HEK293 (cell line): Measurements from ENCODE around the gene PPP6R3.

ENCODE experiments used
- CTCF ChIA-PET: fragments of 350-600 bp; formaldehyde crosslinking; extraction: SDS; loops from one replicate; lab custom pipeline; 2021; ENCODE audit warnings: antibody characterized with exemption; lab: Yijun Ruan, JAX
- POLR2A ChIA-PET: fragments of 300-600 bp; formaldehyde crosslinking; extraction: SDS; loops from one replicate; lab custom pipeline; 2020; ENCODE audit warnings: antibody characterized with exemption, inconsistent platforms; lab: Yijun Ruan, JAX
- H3K27ac ChIP-seq: fragments of 200-500 bp; sonication (Bioruptor generic); 2 replicates; pipeline ENCODE4 v1.5.1; 2014; ENCODE audit warnings: low read depth, low read length, control low read depth, inconsistent platforms; ENCODE audit errors: extremely low read depth
- H3K36me3 ChIP-seq, 2 experiments: fragments of 200-500 bp in 1 of 2; sonication (Bioruptor generic) in 1 of 2; 1 replicate in 1 of 2; 2 replicates in 1 of 2; pipeline ENCODE4 v1.5.1; 2014 to 2017; ENCODE audit warnings: inconsistent platforms in 2 of 2, low read length in 2 of 2; ENCODE audit not compliant: control insufficient read depth in 2 of 2, insufficient read depth in 1 of 2
- H3K4me1 ChIP-seq: fragments of 200-500 bp; sonication (Bioruptor generic); 2 replicates; pipeline ENCODE4 v1.5.1; 2014; ENCODE audit warnings: mild to moderate bottlenecking, low read length, inconsistent platforms; ENCODE audit not compliant: control insufficient read depth, insufficient read depth
- H3K4me3 ChIP-seq: 2 replicates; pipeline ENCODE4 v1.5.1; 2011; ENCODE audit warnings: low read depth, mild to moderate bottlenecking, control low read depth, low read length, moderate library complexity
- H3K9me3 ChIP-seq: fragments of 200-500 bp; sonication (Bioruptor generic); 2 replicates; pipeline ENCODE4 v1.5.1; 2014; ENCODE audit warnings: low read depth, low read length, inconsistent platforms; ENCODE audit not compliant: control insufficient read depth, insufficient read depth
- GLIS2 ChIP-seq: fragments of 450-650 bp; formaldehyde crosslinking; IDR thresholded peaks from 2 replicates; pipeline ENCODE4 v1.5.1; 2016; ENCODE audit warnings: missing biosample characterization, missing genetic modification characterization
- MZF1 ChIP-seq: fragments of 450-650 bp; formaldehyde crosslinking; IDR thresholded peaks from 2 replicates; pipeline ENCODE4 v1.5.1; 2017; ENCODE audit warnings: missing biosample characterization, missing genetic modification characterization, borderline replicate concordance
- ZBTB48 ChIP-seq: fragments of 450-650 bp; formaldehyde crosslinking; IDR thresholded peaks from 2 replicates; pipeline ENCODE4 v1.5.1; 2016; ENCODE audit warnings: missing biosample characterization, missing genetic modification characterization
- ZIC2 ChIP-seq: fragments of 450-650 bp; formaldehyde crosslinking; IDR thresholded peaks from 2 replicates; pipeline ENCODE4 v1.5.1; 2016; ENCODE audit warnings: missing biosample characterization, missing genetic modification characterization
- ZNF138 ChIP-seq: fragments of 450-650 bp; formaldehyde crosslinking; IDR thresholded peaks from 2 replicates; pipeline ENCODE4 v1.5.1; 2016; ENCODE audit warnings: missing biosample characterization, missing genetic modification characterization, borderline replicate concordance
- ZNF155 ChIP-seq: fragments of 450-650 bp; formaldehyde crosslinking; IDR thresholded peaks from 2 replicates; pipeline ENCODE4 v1.5.1; 2016; ENCODE audit warnings: missing biosample characterization, missing genetic modification characterization
- ZNF202 ChIP-seq: fragments of 450-650 bp; formaldehyde crosslinking; IDR thresholded peaks from 2 replicates; pipeline ENCODE4 v1.5.1; 2016; ENCODE audit warnings: missing biosample characterization, missing genetic modification characterization, borderline replicate concordance
- ZNF239 ChIP-seq: fragments of 450-650 bp; formaldehyde crosslinking; IDR thresholded peaks from 2 replicates; pipeline ENCODE4 v1.5.1; 2016; ENCODE audit warnings: missing biosample characterization, missing genetic modification characterization
- ZNF24 ChIP-seq: fragments of 450-650 bp; formaldehyde crosslinking; IDR thresholded peaks from 2 replicates; pipeline ENCODE4 v1.5.1; 2016; ENCODE audit warnings: missing biosample characterization, missing genetic modification characterization
- ZNF341 ChIP-seq: fragments of 450-650 bp; formaldehyde crosslinking; IDR thresholded peaks from 2 replicates; pipeline ENCODE4; 2016; ENCODE audit warnings: low read depth, missing biosample characterization, missing genetic modification characterization
- ZNF426 ChIP-seq: fragments of 450-650 bp; formaldehyde crosslinking; IDR thresholded peaks from 2 replicates; pipeline ENCODE4 v1.5.1; 2017; ENCODE audit warnings: missing biosample characterization, missing genetic modification characterization, mild to moderate bottlenecking, inconsistent platforms, moderate library complexity
- ZNF514 ChIP-seq: fragments of 450-650 bp; formaldehyde crosslinking; IDR thresholded peaks from 2 replicates; pipeline ENCODE4 v1.5.1; 2016; ENCODE audit warnings: missing biosample characterization, missing genetic modification characterization
- ZNF521 ChIP-seq: fragments of 450-650 bp; formaldehyde crosslinking; IDR thresholded peaks from 2 replicates; pipeline ENCODE4 v1.5.1; 2017; ENCODE audit warnings: missing biosample characterization, mild to moderate bottlenecking, missing genetic modification characterization
- ZNF623 ChIP-seq: fragments of 450-650 bp; formaldehyde crosslinking; IDR thresholded peaks from 2 replicates; pipeline ENCODE4 v1.5.1; 2016; ENCODE audit warnings: missing biosample characterization, missing genetic modification characterization
- ZNF677 ChIP-seq: fragments of 450-650 bp; IDR thresholded peaks from 2 replicates; pipeline ENCODE4 v1.5.0; 2018; ENCODE audit warnings: missing biosample characterization, mild to moderate bottlenecking, missing genetic modification characterization, moderate library complexity
- TF ChIP-seq, protein P1 (sequence below): fragments of 450-650 bp; formaldehyde crosslinking; IDR thresholded peaks from 2 replicates; pipeline ENCODE4 v1.5.0; 2017; ENCODE audit warnings: missing biosample characterization, missing genetic modification characterization, borderline replicate concordance
- TF ChIP-seq, protein P2 (sequence below): fragments of 450-650 bp; formaldehyde crosslinking; IDR thresholded peaks from 2 replicates; pipeline ENCODE4 v1.5.1; 2016; ENCODE audit warnings: missing biosample characterization, missing genetic modification characterization

The PPP6R3 gene

DNA sequence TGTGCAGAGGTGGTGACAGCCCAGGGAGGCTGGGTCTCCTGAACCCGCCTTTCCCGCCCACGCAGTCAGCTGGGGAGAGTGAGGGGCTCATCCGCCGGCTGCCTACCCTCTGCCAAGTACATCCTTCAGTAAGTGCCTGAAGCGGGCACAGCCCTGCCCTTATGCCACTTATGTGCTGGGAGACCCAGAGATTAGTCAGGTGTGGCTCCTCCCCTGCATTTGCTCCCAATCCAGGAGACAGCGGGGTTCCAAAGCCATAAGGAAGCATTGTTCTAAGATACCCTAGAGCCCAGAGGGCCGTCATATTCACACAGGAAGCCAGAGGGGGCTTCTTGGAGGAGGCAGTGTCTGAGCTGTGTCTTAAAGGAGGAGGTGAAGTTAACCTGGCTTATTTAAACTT lies 5.8 kb upstream of the PPP6R3 start:
- H3K4me3 ChIP-seq: no peak overlapping the region
- TF ChIP-seq ZNF623: no peak
- no peak for TF ChIP-seq ZNF521 (tag by site-specific recombination)
- no peak for TF ChIP-seq ZNF138 (tag by site-specific recombination)
- TF ChIP-seq, protein P1, sequence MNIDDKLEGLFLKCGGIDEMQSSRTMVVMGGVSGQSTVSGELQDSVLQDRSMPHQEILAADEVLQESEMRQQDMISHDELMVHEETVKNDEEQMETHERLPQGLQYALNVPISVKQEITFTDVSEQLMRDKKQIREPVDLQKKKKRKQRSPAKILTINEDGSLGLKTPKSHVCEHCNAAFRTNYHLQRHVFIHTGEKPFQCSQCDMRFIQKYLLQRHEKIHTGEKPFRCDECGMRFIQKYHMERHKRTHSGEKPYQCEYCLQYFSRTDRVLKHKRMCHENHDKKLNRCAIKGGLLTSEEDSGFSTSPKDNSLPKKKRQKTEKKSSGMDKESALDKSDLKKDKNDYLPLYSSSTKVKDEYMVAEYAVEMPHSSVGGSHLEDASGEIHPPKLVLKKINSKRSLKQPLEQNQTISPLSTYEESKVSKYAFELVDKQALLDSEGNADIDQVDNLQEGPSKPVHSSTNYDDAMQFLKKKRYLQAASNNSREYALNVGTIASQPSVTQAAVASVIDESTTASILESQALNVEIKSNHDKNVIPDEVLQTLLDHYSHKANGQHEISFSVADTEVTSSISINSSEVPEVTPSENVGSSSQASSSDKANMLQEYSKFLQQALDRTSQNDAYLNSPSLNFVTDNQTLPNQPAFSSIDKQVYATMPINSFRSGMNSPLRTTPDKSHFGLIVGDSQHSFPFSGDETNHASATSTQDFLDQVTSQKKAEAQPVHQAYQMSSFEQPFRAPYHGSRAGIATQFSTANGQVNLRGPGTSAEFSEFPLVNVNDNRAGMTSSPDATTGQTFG: no peak
- TF ChIP-seq ZNF426 (tag by site-specific recombination): 0 out of 2 replicates have a peak, but pooled peaks have one; percentile 2
- H3K36me3 ChIP-seq: no peaks in the 10 kb centered on the region
- POLR2A ChIA-PET: no interaction called here
- H3K4me1 ChIP-seq: no peaks in the 10 kb centered on the region
- H3K9me3 ChIP-seq: no peaks in the 10 kb centered on the region
- CTCF ChIA-PET: interaction anchor here (0.6 kb wide), 1 partner anchor 45 kb away, joined by 3 read pairs; no protein-coding TSS in a partner anchor
- H3K27ac ChIP-seq: no peak overlapping the region

DNA sequence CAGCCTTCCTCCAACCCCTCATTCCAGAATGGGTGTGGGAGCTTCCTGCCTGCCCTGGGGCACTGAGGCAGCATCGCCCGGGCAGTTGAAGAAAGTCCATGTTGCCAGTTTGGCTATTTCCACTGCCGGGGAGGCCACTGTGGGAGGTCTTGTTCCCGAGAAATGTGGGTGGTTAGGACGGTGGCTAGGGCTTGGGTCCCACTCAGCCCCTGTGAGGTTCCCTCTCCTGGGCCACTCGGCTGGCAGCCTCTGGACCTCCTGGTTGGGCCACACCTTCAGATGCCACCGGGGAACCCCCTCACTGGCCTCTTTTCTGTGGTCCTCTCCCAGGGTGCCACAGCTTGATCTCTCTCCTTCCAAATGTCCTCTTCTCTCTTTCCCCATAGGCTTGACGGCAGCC lies 5.1 kb upstream of the PPP6R3 start:
- TF ChIP-seq ZNF239 (tag by site-specific recombination) (no peak), ZNF202 (no peak), ZIC2 (tag by site-specific recombination) (peak; percentile 59), ZNF514 (tag by site-specific recombination) (no peak), ZBTB48 (tag by site-specific recombination) (no peak), ZNF24 (tag by site-specific recombination) (no peak), GLIS2 (tag by site-specific recombination) (peak; percentile 29; the same call in 1 of the 2 replicates)
- TF ChIP-seq, protein P2, sequence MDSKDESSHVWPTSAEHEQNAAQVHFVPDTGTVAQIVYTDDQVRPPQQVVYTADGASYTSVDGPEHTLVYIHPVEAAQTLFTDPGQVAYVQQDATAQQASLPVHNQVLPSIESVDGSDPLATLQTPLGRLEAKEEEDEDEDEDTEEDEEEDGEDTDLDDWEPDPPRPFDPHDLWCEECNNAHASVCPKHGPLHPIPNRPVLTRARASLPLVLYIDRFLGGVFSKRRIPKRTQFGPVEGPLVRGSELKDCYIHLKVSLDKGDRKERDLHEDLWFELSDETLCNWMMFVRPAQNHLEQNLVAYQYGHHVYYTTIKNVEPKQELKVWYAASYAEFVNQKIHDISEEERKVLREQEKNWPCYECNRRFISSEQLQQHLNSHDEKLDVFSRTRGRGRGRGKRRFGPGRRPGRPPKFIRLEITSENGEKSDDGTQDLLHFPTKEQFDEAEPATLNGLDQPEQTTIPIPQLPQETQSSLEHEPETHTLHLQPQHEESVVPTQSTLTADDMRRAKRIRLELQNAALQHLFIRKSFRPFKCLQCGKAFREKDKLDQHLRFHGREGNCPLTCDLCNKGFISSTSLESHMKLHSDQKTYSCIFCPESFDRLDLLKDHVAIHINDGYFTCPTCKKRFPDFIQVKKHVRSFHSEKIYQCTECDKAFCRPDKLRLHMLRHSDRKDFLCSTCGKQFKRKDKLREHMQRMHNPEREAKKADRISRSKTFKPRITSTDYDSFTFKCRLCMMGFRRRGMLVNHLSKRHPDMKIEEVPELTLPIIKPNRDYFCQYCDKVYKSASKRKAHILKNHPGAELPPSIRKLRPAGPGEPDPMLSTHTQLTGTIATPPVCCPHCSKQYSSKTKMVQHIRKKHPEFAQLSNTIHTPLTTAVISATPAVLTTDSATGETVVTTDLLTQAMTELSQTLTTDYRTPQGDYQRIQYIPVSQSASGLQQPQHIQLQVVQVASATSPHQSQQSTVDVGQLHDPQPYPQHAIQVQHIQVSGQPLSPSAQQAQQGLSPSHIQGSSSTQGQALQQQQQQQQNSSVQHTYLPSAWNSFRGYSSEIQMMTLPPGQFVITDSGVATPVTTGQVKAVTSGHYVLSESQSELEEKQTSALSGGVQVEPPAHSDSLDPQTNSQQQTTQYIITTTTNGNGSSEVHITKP (tag by site-specific recombination): peak; percentile 65
- H3K27ac ChIP-seq: no peak overlapping the region
- H3K4me1 ChIP-seq: no peaks in the 10 kb centered on the region
- CTCF ChIA-PET: no interaction called here
- H3K4me3 ChIP-seq: no peak overlapping the region
- POLR2A ChIA-PET: no interaction called here
- no peaks in the 10 kb centered on the region for H3K36me3 ChIP-seq
- no peaks in the 10 kb centered on the region for H3K9me3 ChIP-seq

DNA sequence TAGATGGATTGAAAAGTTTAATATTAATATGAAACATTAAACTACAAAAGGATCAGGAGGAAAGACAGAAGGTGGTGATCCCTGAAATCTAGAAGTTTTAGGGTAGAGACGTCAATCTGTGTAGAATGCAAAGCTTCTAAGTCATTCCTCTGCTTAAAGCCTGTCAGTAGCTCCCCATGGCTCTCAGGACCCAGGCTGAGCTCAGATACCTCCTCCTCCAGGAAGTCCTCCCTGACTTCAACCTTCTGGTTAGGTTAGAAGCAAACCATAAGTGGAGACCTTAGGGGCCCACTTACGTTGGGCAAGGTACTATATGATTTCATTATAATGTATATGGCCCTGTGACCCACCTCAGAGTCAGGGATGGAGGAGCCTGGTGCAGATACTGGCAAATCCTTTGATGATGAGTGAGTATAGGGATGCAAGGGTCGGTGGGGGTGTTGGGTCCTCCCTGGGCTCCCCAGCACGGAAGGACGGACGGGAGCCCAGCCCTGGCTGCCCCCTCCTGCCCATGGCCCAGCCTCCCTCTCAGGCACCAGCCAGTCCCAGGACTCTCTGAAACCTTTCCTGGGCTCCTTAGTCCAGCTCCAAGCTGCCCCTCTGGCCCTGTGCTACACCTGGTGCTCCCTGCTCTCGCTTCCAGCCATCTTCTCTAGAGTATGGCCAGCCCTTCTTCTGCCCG lies 3.2 kb upstream of the PPP6R3 start:
- no peaks in the 10 kb centered on the region for H3K9me3 ChIP-seq
- H3K27ac ChIP-seq: no peak overlapping the region
- H3K4me1 ChIP-seq: no peaks in the 10 kb centered on the region
- no peak overlapping the region for H3K4me3 ChIP-seq
- ChIA-PET CTCF (no interaction called here), POLR2A (no interaction called here)
- H3K36me3 ChIP-seq: no peaks in the 10 kb centered on the region
- TF ChIP-seq ZNF677 (no peak), MZF1 (no peak), ZNF341 (tag by site-specific recombination) (no peak), ZNF155 (tag by site-specific recombination) (no peak)
